Inflammatory macrophage (primary cell): Measurements from ENCODE around the gene ZNF674.
"Not testable (repeated sequence)": the region's sequence is repeated elsewhere in the genome, so short reads cannot be mapped to it uniquely, and the experiment has no call there.

Experiments
- DNase-seq, 2 donors: peaks; one replicate each; pipeline ENCODE4 v3.0.0-alpha.2; 2020 to 2022

The ZNF674 gene

DNA sequence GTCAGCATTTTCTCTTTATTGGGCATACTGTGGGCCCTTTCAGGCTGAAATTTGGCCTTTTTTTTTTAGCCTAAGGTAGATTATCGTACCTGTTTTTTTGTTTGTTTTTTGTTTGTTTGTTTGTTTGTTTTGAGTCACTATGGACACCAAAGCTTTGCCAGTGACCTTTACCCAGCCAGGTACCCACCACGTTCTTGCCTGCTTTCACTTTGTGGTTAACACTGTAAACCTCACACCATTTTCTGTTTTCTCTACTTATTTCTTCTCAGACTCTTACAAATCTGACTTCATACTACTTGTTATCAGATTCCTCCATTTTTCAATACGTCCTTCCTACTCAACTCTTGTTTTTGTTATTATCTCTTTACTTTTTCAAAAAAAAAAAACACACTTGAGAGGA is 81.5 kb downstream of the ZNF674 start:
- DNase-seq = no peak

DNA sequence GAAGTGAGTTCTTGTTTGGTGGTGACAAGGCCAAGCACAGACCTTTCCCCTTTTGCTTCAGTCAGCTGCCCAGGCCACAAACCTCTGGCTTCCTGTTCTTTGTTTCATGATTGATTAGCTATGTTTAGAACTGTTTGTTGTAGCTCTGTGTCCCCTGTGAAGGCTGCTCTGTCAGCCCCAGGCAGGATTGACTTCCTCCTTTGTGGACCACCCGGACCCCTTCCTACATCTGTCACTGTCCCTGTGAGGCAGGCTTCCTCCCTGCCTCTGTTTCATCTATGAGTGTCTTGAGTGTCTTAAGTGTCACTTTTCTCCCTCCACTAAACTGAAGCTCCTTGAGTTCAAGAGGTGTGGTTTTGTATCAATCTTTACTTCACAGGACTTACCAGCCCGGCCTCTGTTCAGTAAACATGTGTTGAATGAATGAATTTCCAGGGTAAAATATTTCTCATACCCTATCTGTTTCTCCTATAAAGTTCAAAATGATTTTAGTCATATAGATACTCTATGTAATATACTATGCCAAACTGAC is 83.5 kb downstream of the ZNF674 start:
- DNase-seq = peak in 1 of 2 donors; percentile 1

DNA sequence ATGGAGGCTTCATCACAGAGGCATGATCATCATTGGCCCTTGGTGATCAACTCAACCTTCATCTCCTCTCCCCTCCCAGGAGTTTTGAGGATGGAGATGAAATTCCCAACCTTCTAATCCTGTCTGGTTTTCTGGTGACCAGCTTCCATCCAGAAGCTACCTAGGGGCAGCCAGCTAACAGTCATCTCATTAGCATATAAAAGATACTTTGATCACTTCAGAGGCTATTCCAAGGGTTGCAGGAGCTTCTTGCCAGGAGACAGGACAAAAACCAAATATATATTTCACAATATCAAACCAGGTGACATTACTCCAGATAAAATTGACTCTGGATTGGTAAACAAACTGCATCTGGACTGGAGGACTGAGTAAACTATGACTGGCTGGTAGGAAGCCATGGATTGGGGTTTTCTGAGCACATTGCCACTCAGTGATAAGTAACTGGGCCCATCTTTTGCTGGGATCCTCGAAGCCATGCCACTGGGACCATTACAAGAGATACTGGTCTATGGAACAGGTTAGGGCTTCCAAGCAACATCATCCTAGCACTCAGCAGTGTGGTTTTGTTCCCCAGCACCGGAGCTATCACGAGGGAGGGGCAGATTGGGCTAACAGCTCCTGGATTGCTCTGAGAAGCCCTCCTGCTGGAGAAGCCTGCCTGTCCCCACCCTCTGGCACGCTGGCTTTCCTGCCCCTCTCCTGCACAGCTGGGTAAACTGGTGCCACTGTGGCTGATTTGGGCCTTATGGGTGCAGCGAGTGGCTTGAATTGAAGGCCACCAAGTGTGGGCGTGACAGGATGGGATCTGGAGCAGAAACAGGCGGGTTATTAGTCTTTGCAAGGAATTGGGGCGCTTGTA is 84.2 kb downstream of the ZNF674 start:
- not testable (repeated sequence) for DNase-seq

DNA sequence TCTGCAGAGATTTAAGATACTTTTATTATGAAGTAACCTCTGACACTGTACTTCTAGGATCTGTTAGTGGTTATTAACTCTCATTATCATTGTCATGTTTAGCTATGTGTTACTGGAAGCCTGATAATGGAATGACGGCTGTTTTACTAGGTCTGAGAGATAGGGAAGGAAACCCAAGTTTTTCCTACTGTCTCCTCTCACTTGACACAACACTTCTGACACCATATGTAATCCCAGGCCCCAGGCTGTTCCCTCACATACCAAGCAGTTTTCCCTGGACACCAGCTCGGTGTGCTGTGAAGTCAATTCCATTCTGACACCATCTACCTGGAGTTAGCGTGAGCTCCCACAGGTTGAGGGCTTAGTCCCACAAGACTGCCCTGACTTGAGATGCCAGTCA is 85.6 kb downstream of the ZNF674 start:
- DNase-seq = no peak

DNA sequence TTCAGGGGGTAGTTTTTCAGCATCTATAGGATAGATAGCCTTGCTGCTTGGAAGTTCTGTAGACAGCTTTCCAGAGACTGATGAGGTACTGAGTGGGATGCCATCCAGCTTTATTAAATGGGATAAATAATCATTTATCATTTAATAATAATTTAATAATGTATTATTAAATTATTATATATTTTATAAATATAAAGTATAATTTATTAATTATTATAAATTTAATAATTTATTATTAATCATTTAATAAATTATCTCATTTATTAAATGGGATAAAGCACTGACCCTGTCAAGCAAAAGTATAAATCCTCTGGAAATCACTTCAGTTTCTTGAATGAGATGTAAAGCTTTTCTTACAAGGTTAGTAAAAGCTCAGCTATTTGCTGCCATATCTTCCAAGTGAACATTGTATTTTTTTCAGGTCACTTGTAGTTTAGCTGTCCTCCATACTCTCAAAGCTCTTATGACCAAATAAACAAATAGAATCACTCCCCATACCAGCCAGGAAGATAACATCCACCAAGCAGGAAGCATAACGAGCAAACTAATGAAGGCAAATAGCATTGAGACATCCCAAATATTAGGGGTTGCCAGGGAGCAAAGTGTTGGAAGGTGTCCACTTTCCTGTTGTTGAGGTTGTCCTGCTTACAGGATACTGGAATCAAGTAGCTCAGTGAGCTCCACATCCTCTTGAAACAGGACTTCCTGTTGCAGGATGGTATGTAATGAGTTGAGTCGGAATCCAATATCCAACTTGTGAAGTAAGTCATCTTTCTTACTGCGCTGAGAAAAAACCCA is 88.9 kb downstream of the ZNF674 start:
- no peak for DNase-seq
